ENCODE results near the gene TNFRSF13B. TPM values are rescaled to one million over a fixed set of nuclear protein-coding genes. Genes with fewer than 3 reads are reported as not detected.

Gene TNFRSF13B
- polyA plus RNA-seq, 1 donor (not counting 4 experiments of a cell fraction or from before 2014, with no cell fraction given): not detected

GRCh38 chr17:17019430-17019762 lies 47.5 kb upstream of the TNFRSF13B start:
- Histone ChIP-seq H3K27me3 (ENCODE audit: control insufficient read depth, extremely low read depth, insufficient read depth, low read length) (no peaks in the 10 kb centered on the region), H3K9ac (ENCODE audit: control insufficient read depth, extremely low read depth, insufficient read depth, low read length) (no peak overlapping the region), H3K9me1 (ENCODE audit: control insufficient read depth, extremely low read depth, insufficient read depth, low read length) (no peaks in the 10 kb centered on the region), H2AFZ (ENCODE audit: control insufficient read depth, low read length) (no peak overlapping the region), H3K27ac (ENCODE audit: control insufficient read depth, insufficient read depth, low read length) (no peak overlapping the region), H4K20me1 (ENCODE audit: control insufficient read depth, extremely low read depth, insufficient read depth, low read length) (no peaks in the 10 kb centered on the region), H3K4me3 (ENCODE audit: control insufficient read depth in 2 of 3, extremely low read depth in 1 of 3, insufficient read depth in 2 of 3, low read depth in 1 of 3, low read length in 3 of 3) (no peak overlapping the region), H3K4me1 (ENCODE audit: control insufficient read depth, extremely low read depth, insufficient read depth, low read length) (peaks cover 36% of the 10 kb centered on the region), H3K9me3 (ENCODE audit: control insufficient read depth, low read depth, low read length) (no peaks in the 10 kb centered on the region), H3K4me2 (ENCODE audit: control insufficient read depth, extremely low read depth, insufficient read depth, low read depth, low read length) (no peak overlapping the region), H3K79me2 (ENCODE audit: control insufficient read depth, insufficient read depth, low read length) (no peaks in the 10 kb centered on the region), H3K36me3 (ENCODE audit: control insufficient read depth in 2 of 2, extremely low read depth in 1 of 2, insufficient read depth in 2 of 2, low read length in 2 of 2) (no peaks in the 10 kb centered on the region)
- DNase-seq (ENCODE audit: low read depth, low spot score) (no peak), FAIRE-seq (no peak)
- dilution Hi-C loops (cut with MboI; ENCODE audit: extremely low pct_ligation_motif_present, low sequenced_read_pairs): no loop called here
- TF ChIP-seq EZH2 (IDR thresholded peaks at IDR 0.05; ENCODE audit: low read length) (no peak), CTCF (optimal IDR thresholded peaks at IDR 0.05 in 1 of 3, IDR thresholded peaks at IDR 0.05 in 1 of 3, conservative IDR thresholded peaks at IDR 0.05 in 1 of 3; ENCODE audit: extremely low read depth in 1 of 3, insufficient read depth in 2 of 3, low read length in 3 of 3) (no peak)

GRCh38 chr17:17018612-17019429 lies 46.9 kb upstream of the TNFRSF13B start:
- Histone ChIP-seq H3K9ac (ENCODE audit: control insufficient read depth, extremely low read depth, insufficient read depth, low read length) (no peak overlapping the region), H3K9me3 (ENCODE audit: control insufficient read depth, low read depth, low read length) (no peaks in the 10 kb centered on the region), H3K4me3 (ENCODE audit: control insufficient read depth in 2 of 3, extremely low read depth in 1 of 3, insufficient read depth in 2 of 3, low read depth in 1 of 3, low read length in 3 of 3) (no peak overlapping the region), H3K9me1 (ENCODE audit: control insufficient read depth, extremely low read depth, insufficient read depth, low read length) (no peaks in the 10 kb centered on the region), H3K27ac (ENCODE audit: control insufficient read depth, insufficient read depth, low read length) (no peak overlapping the region), H4K20me1 (ENCODE audit: control insufficient read depth, extremely low read depth, insufficient read depth, low read length) (no peaks in the 10 kb centered on the region), H3K27me3 (ENCODE audit: control insufficient read depth, extremely low read depth, insufficient read depth, low read length) (no peaks in the 10 kb centered on the region), H3K79me2 (ENCODE audit: control insufficient read depth, insufficient read depth, low read length) (no peaks in the 10 kb centered on the region), H3K4me2 (ENCODE audit: control insufficient read depth, extremely low read depth, insufficient read depth, low read depth, low read length) (no peak overlapping the region), H2AFZ (ENCODE audit: control insufficient read depth, low read length) (no peak overlapping the region), H3K4me1 (ENCODE audit: control insufficient read depth, extremely low read depth, insufficient read depth, low read length) (peaks cover 41% of the 10 kb centered on the region), H3K36me3 (ENCODE audit: control insufficient read depth in 2 of 2, extremely low read depth in 1 of 2, insufficient read depth in 2 of 2, low read length in 2 of 2) (no peaks in the 10 kb centered on the region)
- DNase-seq (ENCODE audit: low read depth, low spot score) (no peak), FAIRE-seq (no peak)
- dilution Hi-C loops (cut with MboI; ENCODE audit: extremely low pct_ligation_motif_present, low sequenced_read_pairs): no loop called here
- TF ChIP-seq CTCF (optimal IDR thresholded peaks at IDR 0.05 in 1 of 3, IDR thresholded peaks at IDR 0.05 in 1 of 3, conservative IDR thresholded peaks at IDR 0.05 in 1 of 3; ENCODE audit: extremely low read depth in 1 of 3, insufficient read depth in 2 of 3, low read length in 3 of 3) (no peak), EZH2 (IDR thresholded peaks at IDR 0.05; ENCODE audit: low read length) (no peak)
